HFF-Myc (cell line): ENCODE measurements around the gene GALE.

Experiments
- DNase-seq: peaks from one replicate; pipeline ENCODE4 v3.0.0-alpha.2; 2011; ENCODE audit warnings: low read depth; ENCODE audit errors: extremely low read depth
- H3K4me3 ChIP-seq: replicated peaks from 2 replicates; pipeline ENCODE4 v1.5.1; 2011; ENCODE audit warnings: low read depth, mild to moderate bottlenecking, control low read depth, low read length
- TF ChIP-seq, protein P1 (sequence below): IDR thresholded peaks from 2 replicates; pipeline ENCODE4 v1.5.1; 2012; ENCODE audit warnings: mild to moderate bottlenecking, low read depth, low read length, control low read depth; ENCODE audit errors: missing control alignments

Gene GALE

GRCh38 chr1:23777979-23778814, 22.4 kb downstream of the GALE start, which contains the start of gene PITHD1:
PITHD1 (plus strand) TSS chr1:23778418; CDS start chr1:23778516, 98 bp downstream.
- peak within 1 kb of the TSS; percentile 91 for H3K4me3 ChIP-seq
- DNase-seq = no peak
- TF ChIP-seq, protein P1, sequence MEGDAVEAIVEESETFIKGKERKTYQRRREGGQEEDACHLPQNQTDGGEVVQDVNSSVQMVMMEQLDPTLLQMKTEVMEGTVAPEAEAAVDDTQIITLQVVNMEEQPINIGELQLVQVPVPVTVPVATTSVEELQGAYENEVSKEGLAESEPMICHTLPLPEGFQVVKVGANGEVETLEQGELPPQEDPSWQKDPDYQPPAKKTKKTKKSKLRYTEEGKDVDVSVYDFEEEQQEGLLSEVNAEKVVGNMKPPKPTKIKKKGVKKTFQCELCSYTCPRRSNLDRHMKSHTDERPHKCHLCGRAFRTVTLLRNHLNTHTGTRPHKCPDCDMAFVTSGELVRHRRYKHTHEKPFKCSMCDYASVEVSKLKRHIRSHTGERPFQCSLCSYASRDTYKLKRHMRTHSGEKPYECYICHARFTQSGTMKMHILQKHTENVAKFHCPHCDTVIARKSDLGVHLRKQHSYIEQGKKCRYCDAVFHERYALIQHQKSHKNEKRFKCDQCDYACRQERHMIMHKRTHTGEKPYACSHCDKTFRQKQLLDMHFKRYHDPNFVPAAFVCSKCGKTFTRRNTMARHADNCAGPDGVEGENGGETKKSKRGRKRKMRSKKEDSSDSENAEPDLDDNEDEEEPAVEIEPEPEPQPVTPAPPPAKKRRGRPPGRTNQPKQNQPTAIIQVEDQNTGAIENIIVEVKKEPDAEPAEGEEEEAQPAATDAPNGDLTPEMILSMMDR = no peak

DNA sequence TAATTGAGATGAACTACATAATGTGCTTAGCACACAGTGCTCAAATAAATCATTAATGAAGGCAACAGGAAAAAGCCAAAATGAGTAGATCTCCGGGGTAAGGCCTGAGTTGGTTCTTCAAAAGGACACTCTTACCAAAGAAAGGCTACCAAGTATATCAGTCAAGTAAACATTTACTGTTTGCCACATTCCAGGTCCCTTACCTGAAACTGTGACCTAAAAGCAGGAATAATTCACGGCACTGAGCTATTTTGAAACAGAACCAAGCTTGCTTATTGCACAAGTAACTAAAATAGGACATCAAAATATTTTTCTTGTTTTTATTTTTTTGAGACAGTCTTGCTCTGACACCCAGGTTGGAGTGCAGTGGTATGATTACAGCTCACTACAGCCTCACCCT, 24.3 kb downstream of the GALE start:
- TF ChIP-seq, protein P1 = no peak
- no peak for DNase-seq
- no peak overlapping the region for H3K4me3 ChIP-seq

- no peak overlapping the region for H3K4me3 ChIP-seq
- TF ChIP-seq, protein P1 = no peak
- DNase-seq = no peak
These were observed 26.2 kb downstream of the GALE start for GRCh38 chr1:23774174-23774880.

GRCh38 chr1:23772854-23773242, 27.7 kb downstream of the GALE start:
- no peak for DNase-seq
- TF ChIP-seq, protein P1 = no peak
- no peak overlapping the region for H3K4me3 ChIP-seq

GRCh38 chr1:23772049-23772853, 28.3 kb downstream of the GALE start:
- DNase-seq = no peak
- H3K4me3 ChIP-seq = no peak overlapping the region
- TF ChIP-seq, protein P1 = peak; percentile 76

GRCh38 chr1:23768733-23769132, 31.8 kb downstream of the GALE start:
- TF ChIP-seq, protein P1 = no peak
- DNase-seq = no peak
- H3K4me3 ChIP-seq = no peak overlapping the region
